ENCODE results near the gene NOL3.

- TF ChIP-seq EP300 (IDR thresholded peaks at IDR 0.05) (no peak), POLR2AphosphoS5 (IDR thresholded peaks at IDR 0.05) (peak in 1 of 3 donors; percentile 5), POLR2A (IDR thresholded peaks at IDR 0.05) (no peak)
- TF ChIP-seq, protein P1, sequence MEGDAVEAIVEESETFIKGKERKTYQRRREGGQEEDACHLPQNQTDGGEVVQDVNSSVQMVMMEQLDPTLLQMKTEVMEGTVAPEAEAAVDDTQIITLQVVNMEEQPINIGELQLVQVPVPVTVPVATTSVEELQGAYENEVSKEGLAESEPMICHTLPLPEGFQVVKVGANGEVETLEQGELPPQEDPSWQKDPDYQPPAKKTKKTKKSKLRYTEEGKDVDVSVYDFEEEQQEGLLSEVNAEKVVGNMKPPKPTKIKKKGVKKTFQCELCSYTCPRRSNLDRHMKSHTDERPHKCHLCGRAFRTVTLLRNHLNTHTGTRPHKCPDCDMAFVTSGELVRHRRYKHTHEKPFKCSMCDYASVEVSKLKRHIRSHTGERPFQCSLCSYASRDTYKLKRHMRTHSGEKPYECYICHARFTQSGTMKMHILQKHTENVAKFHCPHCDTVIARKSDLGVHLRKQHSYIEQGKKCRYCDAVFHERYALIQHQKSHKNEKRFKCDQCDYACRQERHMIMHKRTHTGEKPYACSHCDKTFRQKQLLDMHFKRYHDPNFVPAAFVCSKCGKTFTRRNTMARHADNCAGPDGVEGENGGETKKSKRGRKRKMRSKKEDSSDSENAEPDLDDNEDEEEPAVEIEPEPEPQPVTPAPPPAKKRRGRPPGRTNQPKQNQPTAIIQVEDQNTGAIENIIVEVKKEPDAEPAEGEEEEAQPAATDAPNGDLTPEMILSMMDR (IDR thresholded peaks at IDR 0.05) = no peak
These were observed 11.4 kb upstream of the NOL3 start for GRCh38 chr16:67158637-67159600.
